BLaER1 treated with 17β-estradiol and CSF1 and Interleukin-3, amounts not matched to agents 10 nM and 100 nM (cell line): ENCODE results near the gene GNAI1.

Experiments used
- H3K27ac ChIP-seq, 11 experiments: shearing (Covaris generic); formaldehyde crosslinking; 2 replicates each; pipeline ENCODE4 v1.8.1; 2022
- H3K27me3 ChIP-seq, 11 experiments: shearing (Covaris generic); formaldehyde crosslinking; 2 replicates each; pipeline ENCODE4 v1.8.1; 2022
- H3K36me3 ChIP-seq, 11 experiments: shearing (Covaris generic); formaldehyde crosslinking; 2 replicates each; pipeline ENCODE4 v1.8.1; 2022
- H3K4me1 ChIP-seq, 10 experiments: shearing (Covaris generic); formaldehyde crosslinking; 2 replicates each; pipeline ENCODE4 v1.8.1; 2022
- H3K4me2 ChIP-seq, 11 experiments: shearing (Covaris generic); formaldehyde crosslinking; 2 replicates each; pipeline ENCODE4 v1.8.1; 2022
- H3K4me3 ChIP-seq, 10 experiments: shearing (Covaris generic); formaldehyde crosslinking; 2 replicates each; pipeline ENCODE4 v1.8.1; 2022
- H3K9ac ChIP-seq, 11 experiments: shearing (Covaris generic); formaldehyde crosslinking; 2 replicates each; pipeline ENCODE4 v1.8.1; 2022
- H3K9me3 ChIP-seq, 11 experiments: shearing (Covaris generic); formaldehyde crosslinking; replicated peaks in 1 of 11; 2 replicates each; pipeline ENCODE4 v1.8.1; 2022
- H4K20me1 ChIP-seq, 11 experiments: shearing (Covaris generic); formaldehyde crosslinking; 2 replicates each; pipeline ENCODE4 v1.8.1; 2022
- Cebpa-rat ChIP-seq, 11 experiments: shearing (Covaris generic); IDR thresholded peaks; 2 replicates each; pipeline ENCODE4 v1.8.1; 2022

Gene GNAI1

GRCh38 chr7:80218723-80219122 is 84.1 kb downstream of the GNAI1 start:
- Histone ChIP-seq H4K20me1 (no peaks in the 10 kb centered on the region), H3K9me3 (no peaks in the 10 kb centered on the region), H3K4me2 (no peak overlapping the region), H3K4me1 (peaks cover 0 to 43% (median 13%) of the 10 kb centered on the region in 10 experiments; a peak in 7 of 20 replicates), H3K27ac (no peak overlapping the region), H3K36me3 (peaks cover 0 to 25% (median 3%) of the 10 kb centered on the region in 11 experiments; a peak in 8 of 22 replicates), H3K4me3 (no peak overlapping the region), H3K27me3 (no peaks in the 10 kb centered on the region), H3K9ac (no peak overlapping the region)
- no peak for TF ChIP-seq Cebpa-rat (IDR thresholded peaks at IDR 0.05)

- no peak overlapping the region for H3K4me2 ChIP-seq
- H4K20me1 ChIP-seq = no peaks in the 10 kb centered on the region
- H3K36me3 ChIP-seq = peaks cover 0 to 14% (median 0%) of the 10 kb centered on the region in 11 experiments; a peak in 2 of 22 replicates
- H3K4me1 ChIP-seq = peaks cover 0 to 35% (median 10%) of the 10 kb centered on the region in 10 experiments; a peak in 7 of 20 replicates
- no peak overlapping the region for H3K27ac ChIP-seq
- TF ChIP-seq Cebpa-rat (IDR thresholded peaks at IDR 0.05) = no peak
- H3K9me3 ChIP-seq = no peaks in the 10 kb centered on the region
- no peaks in the 10 kb centered on the region for H3K27me3 ChIP-seq
- H3K4me3 ChIP-seq = no peak overlapping the region
- no peak overlapping the region for H3K9ac ChIP-seq
Measured at GRCh38 chr7:80220022-80220634, 85.5 kb downstream of the GNAI1 start.

DNA sequence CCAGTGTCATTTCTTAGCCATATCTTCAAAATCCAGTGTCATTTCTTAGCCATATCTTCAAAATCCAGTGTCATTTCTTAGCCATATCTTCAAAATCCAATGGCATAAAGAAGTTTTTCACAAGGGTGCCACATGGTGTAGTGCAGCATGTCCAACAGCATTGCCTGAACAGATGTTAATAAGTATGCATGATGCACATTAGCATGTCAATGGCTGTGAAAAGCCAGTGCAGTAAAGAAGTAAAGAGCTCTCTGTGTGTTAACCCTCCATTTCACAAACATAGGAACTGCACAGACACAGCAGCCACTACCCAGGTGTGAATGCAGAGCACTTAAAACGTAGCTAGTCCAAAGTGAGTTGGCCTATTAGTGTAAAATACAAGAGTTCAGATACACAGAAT is 89.8 kb downstream of the GNAI1 start:
- Histone ChIP-seq H3K4me2 (no peak overlapping the region), H3K4me1 (no peaks in the 10 kb centered on the region), H4K20me1 (no peaks in the 10 kb centered on the region), H3K9ac (no peak overlapping the region), H3K27me3 (no peaks in the 10 kb centered on the region), H3K4me3 (no peak overlapping the region), H3K9me3 (no peaks in the 10 kb centered on the region), H3K27ac (no peak overlapping the region), H3K36me3 (peaks cover 0 to 10% (median 0%) of the 10 kb centered on the region in 11 experiments; a peak in 1 of 22 replicates)
- no peak for TF ChIP-seq Cebpa-rat (IDR thresholded peaks at IDR 0.05)

DNA sequence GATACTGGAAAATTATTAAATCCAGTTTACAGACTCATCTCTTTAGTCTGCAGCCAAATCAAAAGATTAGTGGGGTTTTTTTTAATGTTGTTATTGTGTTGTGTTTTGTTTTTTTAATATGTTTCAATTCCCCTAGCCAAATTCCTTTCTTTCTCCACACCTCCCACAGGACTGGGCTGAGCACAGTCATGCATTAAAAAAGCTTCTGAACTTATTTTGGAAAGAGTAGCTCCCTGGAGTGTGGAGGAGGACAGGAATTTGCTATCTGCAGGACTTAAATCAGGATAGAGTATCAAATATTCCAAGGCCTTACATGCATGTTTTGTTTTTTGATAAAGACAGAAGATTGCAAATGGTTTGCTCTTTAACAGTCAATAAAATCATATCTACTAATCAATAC is 90.7 kb downstream of the GNAI1 start:
- Histone ChIP-seq H3K9ac (no peak overlapping the region), H4K20me1 (no peaks in the 10 kb centered on the region), H3K4me2 (no peak overlapping the region), H3K9me3 (no peaks in the 10 kb centered on the region), H3K27ac (no peak overlapping the region), H3K4me1 (no peaks in the 10 kb centered on the region), H3K4me3 (no peak overlapping the region), H3K36me3 (peaks cover 0 to 6% (median 0%) of the 10 kb centered on the region in 11 experiments; a peak in 1 of 22 replicates), H3K27me3 (no peaks in the 10 kb centered on the region)
- no peak for TF ChIP-seq Cebpa-rat (IDR thresholded peaks at IDR 0.05)

DNA sequence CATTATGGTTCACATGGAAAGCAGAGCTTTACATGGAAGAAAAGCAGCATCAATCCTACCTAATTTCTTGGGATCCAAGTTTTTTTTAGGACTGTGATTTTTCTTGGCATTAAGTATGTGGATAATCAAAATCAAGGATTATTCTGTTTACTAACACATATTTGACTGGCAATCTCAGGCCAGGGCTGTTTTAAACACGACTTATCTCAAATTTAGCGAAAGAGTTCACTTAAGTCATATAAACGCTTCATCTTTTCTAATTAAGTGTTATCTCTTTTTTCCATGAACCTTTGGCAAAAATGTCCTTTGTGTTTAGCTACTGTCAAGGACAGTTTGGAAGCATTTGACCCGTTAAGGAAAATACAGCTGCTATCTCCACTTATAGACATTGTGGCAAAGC is 92.0 kb downstream of the GNAI1 start:
- Histone ChIP-seq H3K4me1 (no peaks in the 10 kb centered on the region), H3K36me3 (peaks cover 0 to 4% (median 0%) of the 10 kb centered on the region in 11 experiments; a peak in 1 of 22 replicates), H3K9me3 (no peaks in the 10 kb centered on the region), H4K20me1 (no peaks in the 10 kb centered on the region), H3K4me2 (no peak overlapping the region), H3K27ac (no peak overlapping the region), H3K4me3 (no peak overlapping the region), H3K9ac (no peak overlapping the region), H3K27me3 (no peaks in the 10 kb centered on the region)
- TF ChIP-seq Cebpa-rat (IDR thresholded peaks at IDR 0.05) = no peak

DNA sequence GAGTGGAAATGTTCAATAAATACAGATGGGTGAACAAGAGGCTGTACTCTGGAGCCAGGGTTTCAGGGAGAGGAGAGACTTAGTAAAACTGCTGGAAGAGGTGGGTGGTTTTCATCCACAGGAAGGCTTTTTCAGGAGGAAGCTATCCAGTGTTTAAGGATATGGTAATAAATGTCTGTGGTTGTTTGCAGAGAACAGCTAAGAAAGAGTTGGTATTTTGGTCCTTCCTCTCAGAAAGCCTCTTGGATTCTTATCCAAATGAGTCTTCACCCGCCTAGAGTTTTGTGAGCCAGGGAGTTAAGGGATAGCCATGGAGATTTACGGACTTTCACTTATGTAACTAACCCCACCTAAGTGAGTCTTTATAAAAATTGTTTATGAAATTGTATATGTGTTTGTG is 95.7 kb downstream of the GNAI1 start:
- no peak for TF ChIP-seq Cebpa-rat (IDR thresholded peaks at IDR 0.05)
- no peak overlapping the region for H3K4me3 ChIP-seq
- H3K9ac ChIP-seq = no peak overlapping the region
- H3K36me3 ChIP-seq = no peaks in the 10 kb centered on the region
- no peak overlapping the region for H3K27ac ChIP-seq
- H3K27me3 ChIP-seq = no peaks in the 10 kb centered on the region
- H3K9me3 ChIP-seq = no peaks in the 10 kb centered on the region
- no peak overlapping the region for H3K4me2 ChIP-seq
- H4K20me1 ChIP-seq = no peaks in the 10 kb centered on the region
- no peaks in the 10 kb centered on the region for H3K4me1 ChIP-seq

- H3K9me3 ChIP-seq = no peaks in the 10 kb centered on the region
- no peaks in the 10 kb centered on the region for H3K4me1 ChIP-seq
- H3K36me3 ChIP-seq = no peaks in the 10 kb centered on the region
- H3K9ac ChIP-seq = no peak overlapping the region
- no peak for TF ChIP-seq Cebpa-rat (IDR thresholded peaks at IDR 0.05)
- no peak overlapping the region for H3K4me2 ChIP-seq
- no peaks in the 10 kb centered on the region for H3K27me3 ChIP-seq
- no peaks in the 10 kb centered on the region for H4K20me1 ChIP-seq
- no peak overlapping the region for H3K27ac ChIP-seq
- H3K4me3 ChIP-seq = no peak overlapping the region
Measured at GRCh38 chr7:80231707-80232106, 97.1 kb downstream of the GNAI1 start.

GRCh38 chr7:80232979-80233724 is 98.5 kb downstream of the GNAI1 start:
- no peaks in the 10 kb centered on the region for H3K27me3 ChIP-seq
- no peaks in the 10 kb centered on the region for H3K36me3 ChIP-seq
- H3K9me3 ChIP-seq = no peaks in the 10 kb centered on the region
- no peak overlapping the region for H3K4me2 ChIP-seq
- no peak overlapping the region for H3K27ac ChIP-seq
- H3K4me3 ChIP-seq = no peak overlapping the region
- no peak overlapping the region for H3K9ac ChIP-seq
- H3K4me1 ChIP-seq = no peaks in the 10 kb centered on the region
- H4K20me1 ChIP-seq = no peaks in the 10 kb centered on the region
- no peak for TF ChIP-seq Cebpa-rat (IDR thresholded peaks at IDR 0.05)

DNA sequence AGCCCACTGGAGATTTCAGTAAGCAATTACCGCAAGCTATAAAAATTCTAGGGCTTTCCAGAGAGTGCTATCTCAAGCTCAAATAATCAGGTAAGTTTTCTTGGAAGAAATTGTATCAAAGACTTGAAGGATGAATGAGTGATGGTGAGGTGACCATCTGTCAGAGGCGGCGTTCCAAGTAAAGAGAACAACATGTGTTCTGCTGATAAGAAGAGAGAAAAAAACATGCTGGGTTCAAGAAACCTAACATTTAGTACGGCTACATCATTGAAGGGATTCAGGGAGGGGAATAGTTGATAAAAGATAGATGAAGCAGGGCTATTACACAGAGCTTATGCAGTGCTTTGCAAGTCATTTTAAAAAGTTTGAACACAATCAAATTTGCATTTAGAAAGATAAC is 100.7 kb downstream of the GNAI1 start:
- H3K9me3 ChIP-seq = no peaks in the 10 kb centered on the region
- H4K20me1 ChIP-seq = no peaks in the 10 kb centered on the region
- H3K4me2 ChIP-seq = no peak overlapping the region
- TF ChIP-seq Cebpa-rat (IDR thresholded peaks at IDR 0.05) = no peak
- H3K36me3 ChIP-seq = no peaks in the 10 kb centered on the region
- no peaks in the 10 kb centered on the region for H3K4me1 ChIP-seq
- no peaks in the 10 kb centered on the region for H3K27me3 ChIP-seq
- H3K9ac ChIP-seq = no peak overlapping the region
- H3K4me3 ChIP-seq = no peak overlapping the region
- no peak overlapping the region for H3K27ac ChIP-seq

DNA sequence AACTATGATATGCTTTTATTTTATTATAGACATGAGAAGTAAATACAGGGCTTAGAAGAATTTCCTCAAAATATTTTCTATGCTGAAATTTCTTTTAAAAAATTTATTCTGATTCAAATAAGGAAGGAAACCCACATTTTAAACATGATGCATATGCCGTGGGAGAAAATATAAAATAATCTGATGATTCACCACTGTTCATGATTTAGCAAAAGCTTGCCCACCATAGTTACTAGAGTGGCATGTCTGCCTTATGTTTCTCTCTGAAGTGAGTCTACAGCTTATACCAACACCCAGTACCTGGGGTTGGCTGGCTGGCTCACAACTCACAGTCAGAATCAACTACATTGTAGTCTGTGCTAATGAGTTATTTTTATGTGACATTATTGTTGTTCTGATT is 102.0 kb downstream of the GNAI1 start:
- Histone ChIP-seq H3K36me3 (no peaks in the 10 kb centered on the region), H3K27ac (no peak overlapping the region), H4K20me1 (no peaks in the 10 kb centered on the region), H3K27me3 (no peaks in the 10 kb centered on the region), H3K4me2 (no peak overlapping the region), H3K4me3 (no peak overlapping the region), H3K4me1 (no peaks in the 10 kb centered on the region), H3K9ac (no peak overlapping the region), H3K9me3 (no peaks in the 10 kb centered on the region)
- TF ChIP-seq Cebpa-rat (IDR thresholded peaks at IDR 0.05) = no peak
